Measurements from ENCODE around the gene MEMO1. TPM values are rescaled to one million over a fixed set of nuclear protein-coding genes. Genes with fewer than 3 reads are reported as not detected.

The MEMO1 gene
- total RNA-seq, 1 donor from 2014 or later, result 41.9 TPM

GRCh38 chr2:31943636-31944225, 67.1 kb downstream of the MEMO1 start:
- Histone ChIP-seq H3K27me3 (ENCODE audit: low read depth) (no peaks in the 10 kb centered on the region), H3K36me3 (peaks cover 9% of the 10 kb centered on the region), H3K4me3 (no peak overlapping the region), H3K27ac (replicated peaks) (no peak overlapping the region), H3K4me1 (peaks cover 29% of the 10 kb centered on the region), H3K9me3 (replicated peaks) (no peaks in the 10 kb centered on the region)
- TF ChIP-seq CTCF (IDR thresholded peaks at IDR 0.05; ENCODE audit: borderline replicate concordance), result no peak
- no peak for DNase-seq
- intact Hi-C loops (cut with micrococcal nuclease), result no loop called here

- Histone ChIP-seq H3K27me3 (ENCODE audit: low read depth) (no peaks in the 10 kb centered on the region), H3K36me3 (peaks cover 9% of the 10 kb centered on the region), H3K27ac (replicated peaks) (no peak overlapping the region), H3K4me3 (no peak overlapping the region), H3K9me3 (replicated peaks) (no peaks in the 10 kb centered on the region), H3K4me1 (peaks cover 13% of the 10 kb centered on the region)
- DNase-seq, result no peak
- intact Hi-C loops (cut with micrococcal nuclease), result no loop called here
- TF ChIP-seq CTCF (IDR thresholded peaks at IDR 0.05; ENCODE audit: borderline replicate concordance), result no peak
These were observed 69.9 kb downstream of the MEMO1 start for GRCh38 chr2:31940920-31941319.

DNA sequence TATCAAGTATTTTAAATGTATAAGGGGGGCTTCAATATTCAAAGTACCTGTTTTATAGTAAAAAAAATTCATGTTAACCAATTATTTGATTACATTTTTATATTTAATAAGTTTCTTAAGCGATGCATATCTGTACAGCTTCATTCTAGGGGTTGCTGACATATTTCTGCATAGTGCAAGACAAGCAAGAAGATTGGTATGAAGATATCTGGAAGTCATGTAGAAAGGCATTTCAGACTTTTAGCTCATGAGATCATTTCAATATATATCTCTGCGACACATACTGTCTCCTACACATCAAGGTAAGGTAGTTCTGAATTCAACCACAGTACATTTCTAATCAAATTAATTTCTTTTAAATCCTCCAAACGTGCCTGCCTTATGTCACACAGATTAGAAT, 73.1 kb downstream of the MEMO1 start:
- Histone ChIP-seq H3K4me3 (no peak overlapping the region), H3K36me3 (peaks cover 4% of the 10 kb centered on the region), H3K9me3 (replicated peaks) (no peaks in the 10 kb centered on the region), H3K27me3 (ENCODE audit: low read depth) (no peaks in the 10 kb centered on the region), H3K27ac (replicated peaks) (no peak overlapping the region), H3K4me1 (peaks cover 11% of the 10 kb centered on the region)
- no peak for TF ChIP-seq CTCF (IDR thresholded peaks at IDR 0.05; ENCODE audit: borderline replicate concordance)
- intact Hi-C loops (cut with micrococcal nuclease), result no loop called here
- DNase-seq, result no peak

DNA sequence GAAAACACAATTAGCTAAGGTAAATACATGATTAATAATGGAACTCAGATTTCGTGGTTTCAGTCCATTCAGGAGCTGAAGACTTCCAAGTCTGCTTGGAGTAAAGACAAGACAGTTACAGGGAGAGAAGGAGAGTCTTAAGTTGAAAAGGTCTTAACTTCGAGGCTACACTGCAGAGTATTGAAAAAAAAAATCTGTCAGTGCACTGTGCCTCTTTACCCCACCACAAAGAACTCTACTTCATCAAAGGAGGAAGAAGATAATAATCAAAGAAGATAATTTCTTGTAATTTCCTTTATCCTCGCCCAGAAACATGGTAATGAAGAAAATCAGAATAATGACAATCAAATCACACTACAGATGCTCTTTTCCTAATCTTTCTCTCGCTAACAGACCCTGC, 75.4 kb downstream of the MEMO1 start:
- intact Hi-C loops (cut with micrococcal nuclease), result no loop called here
- no peaks in the 10 kb centered on the region for H3K9me3 ChIP-seq (replicated peaks)
- no peaks in the 10 kb centered on the region for H3K27me3 ChIP-seq (ENCODE audit: low read depth)

GRCh38 chr2:31933066-31933465, 77.7 kb downstream of the MEMO1 start:
- H3K4me1 ChIP-seq, result peaks cover 11% of the 10 kb centered on the region
- no peak overlapping the region for H3K4me3 ChIP-seq
- no peaks in the 10 kb centered on the region for H3K9me3 ChIP-seq (replicated peaks)
- intact Hi-C loops (cut with micrococcal nuclease), result no loop called here
- H3K36me3 ChIP-seq, result no peaks in the 10 kb centered on the region
- H3K27me3 ChIP-seq (ENCODE audit: low read depth), result no peaks in the 10 kb centered on the region
- no peak for TF ChIP-seq CTCF (IDR thresholded peaks at IDR 0.05; ENCODE audit: borderline replicate concordance)
- H3K27ac ChIP-seq (replicated peaks), result no peak overlapping the region
- no peak for DNase-seq

More for the DNA sequence above, 75.4 kb downstream of the MEMO1 start:
- Histone ChIP-seq H3K36me3 (no peaks in the 10 kb centered on the region), H3K4me1 (peaks cover 11% of the 10 kb centered on the region), H3K4me3 (no peak overlapping the region), H3K27ac (replicated peaks) (no peak overlapping the region)
- TF ChIP-seq CTCF (IDR thresholded peaks at IDR 0.05; ENCODE audit: borderline replicate concordance), result no peak
- no peak for DNase-seq

All from left ventricle myocardium inferior (tissue), 1 donor.